Inflammatory macrophage (primary cell): ENCODE results near the gene CUX1.
"Not testable (repeated sequence)": the region's sequence is repeated elsewhere in the genome, so short reads cannot be mapped to it uniquely, and the experiment has no call there.

Experiments used
- DNase-seq, 2 donors: peaks; one replicate each; pipeline ENCODE4 v3.0.0-alpha.2; 2020 to 2022

CUX1 gene

GRCh38 chr7:101988060-101988459, 170.6 kb downstream of the CUX1 start:
- DNase-seq = peak in 1 of 2 donors; percentile 35

GRCh38 chr7:101988513-101988912, 171.1 kb downstream of the CUX1 start:
- DNase-seq = no peak

DNA sequence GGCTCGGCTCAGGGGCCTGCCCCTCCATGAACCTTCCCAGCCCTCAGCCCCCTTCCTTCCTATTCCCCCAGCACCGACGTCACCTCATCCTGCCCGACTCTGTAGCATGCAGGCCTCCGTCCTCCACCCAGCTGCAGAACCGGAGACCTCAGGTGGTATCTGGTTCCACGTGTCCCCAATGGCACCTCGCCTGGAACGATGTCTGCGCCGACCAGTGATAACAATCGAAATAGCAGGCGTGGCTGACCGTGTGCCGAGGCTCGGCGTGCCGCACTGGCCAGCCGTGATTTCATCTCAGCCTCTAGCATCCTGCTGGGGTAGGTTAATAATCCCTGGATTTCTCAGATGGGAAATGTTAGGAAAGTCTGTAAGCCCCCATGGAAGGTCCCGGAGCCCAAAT, 171.7 kb downstream of the CUX1 start:
- DNase-seq = no peak

DNA sequence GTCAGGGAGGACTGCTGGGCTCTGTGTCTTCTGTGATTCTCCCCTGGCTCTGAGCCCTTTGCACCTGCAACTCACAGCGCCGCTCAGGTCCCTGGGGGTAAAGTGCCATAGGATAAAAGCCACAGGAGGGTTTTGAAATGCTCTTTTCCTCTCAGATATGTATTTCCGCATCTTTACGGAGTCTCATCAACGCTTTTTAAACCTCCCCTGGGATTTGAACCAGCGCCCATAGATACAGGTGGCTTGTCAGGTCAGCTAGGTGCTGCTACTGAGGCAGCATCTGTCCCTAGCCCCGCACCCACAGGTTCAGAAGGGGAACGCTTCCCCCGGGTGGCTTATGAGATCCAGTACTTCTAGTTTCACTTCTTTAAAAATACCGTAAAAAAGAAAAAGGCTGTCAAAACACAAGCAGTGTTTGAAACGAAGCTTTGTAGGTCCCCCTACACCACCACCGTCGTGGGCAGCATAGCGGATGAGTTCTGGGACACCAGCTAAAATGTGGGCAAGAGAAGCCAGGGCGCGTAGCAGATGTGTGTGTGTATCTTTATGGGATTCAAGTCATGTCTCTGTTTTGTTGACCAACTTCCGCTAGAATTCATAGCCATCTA, 173.5 kb downstream of the CUX1 start:
- peak; percentile 50 to 56 for DNase-seq

DNA sequence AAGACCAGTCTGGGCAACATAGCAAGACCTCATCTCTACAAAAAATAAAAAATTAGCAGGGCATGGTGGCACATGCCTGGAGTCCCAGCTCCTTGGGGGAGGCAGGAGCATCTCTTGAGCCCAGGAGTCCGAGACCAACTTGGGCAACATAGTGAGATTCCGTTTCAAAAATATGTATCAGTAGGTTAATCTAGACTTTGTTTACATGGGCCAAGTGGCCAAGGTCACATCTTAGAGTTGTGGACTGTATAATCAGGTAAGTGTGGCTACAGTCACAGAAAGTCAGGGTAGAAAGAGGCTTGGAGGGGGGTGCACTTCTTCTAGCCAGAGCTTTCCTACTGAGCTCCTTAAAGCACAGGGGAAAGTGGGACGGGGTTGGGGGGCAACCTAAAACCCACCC, 174.4 kb downstream of the CUX1 start:
- no peak for DNase-seq

- DNase-seq = no peak
These were observed 175.9 kb downstream of the CUX1 start for GRCh38 chr7:101993311-101993710.

DNA sequence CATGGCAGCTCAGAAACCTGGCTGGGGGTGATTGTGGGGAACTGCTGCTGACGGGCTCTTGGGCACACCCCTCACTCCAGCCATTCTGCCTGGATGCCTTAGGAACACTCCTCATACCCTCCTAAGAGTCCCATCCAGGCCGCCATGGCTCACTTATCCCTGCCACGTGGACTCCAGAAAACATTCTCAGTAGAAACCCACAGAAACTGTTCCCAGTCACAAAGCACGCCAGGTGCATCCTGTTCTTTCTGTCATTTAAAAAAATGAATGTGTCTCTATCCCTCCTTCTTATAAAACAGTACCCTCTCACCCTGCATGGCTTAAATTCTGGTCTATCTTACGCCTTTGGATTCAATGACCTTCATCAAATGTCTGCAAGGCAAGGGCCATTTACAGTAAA, 177.7 kb downstream of the CUX1 start:
- no peak for DNase-seq

GRCh38 chr7:101996131-101996691, 178.8 kb downstream of the CUX1 start:
- DNase-seq = no peak

GRCh38 chr7:101996876-101997275, 179.4 kb downstream of the CUX1 start:
- no peak for DNase-seq

DNA sequence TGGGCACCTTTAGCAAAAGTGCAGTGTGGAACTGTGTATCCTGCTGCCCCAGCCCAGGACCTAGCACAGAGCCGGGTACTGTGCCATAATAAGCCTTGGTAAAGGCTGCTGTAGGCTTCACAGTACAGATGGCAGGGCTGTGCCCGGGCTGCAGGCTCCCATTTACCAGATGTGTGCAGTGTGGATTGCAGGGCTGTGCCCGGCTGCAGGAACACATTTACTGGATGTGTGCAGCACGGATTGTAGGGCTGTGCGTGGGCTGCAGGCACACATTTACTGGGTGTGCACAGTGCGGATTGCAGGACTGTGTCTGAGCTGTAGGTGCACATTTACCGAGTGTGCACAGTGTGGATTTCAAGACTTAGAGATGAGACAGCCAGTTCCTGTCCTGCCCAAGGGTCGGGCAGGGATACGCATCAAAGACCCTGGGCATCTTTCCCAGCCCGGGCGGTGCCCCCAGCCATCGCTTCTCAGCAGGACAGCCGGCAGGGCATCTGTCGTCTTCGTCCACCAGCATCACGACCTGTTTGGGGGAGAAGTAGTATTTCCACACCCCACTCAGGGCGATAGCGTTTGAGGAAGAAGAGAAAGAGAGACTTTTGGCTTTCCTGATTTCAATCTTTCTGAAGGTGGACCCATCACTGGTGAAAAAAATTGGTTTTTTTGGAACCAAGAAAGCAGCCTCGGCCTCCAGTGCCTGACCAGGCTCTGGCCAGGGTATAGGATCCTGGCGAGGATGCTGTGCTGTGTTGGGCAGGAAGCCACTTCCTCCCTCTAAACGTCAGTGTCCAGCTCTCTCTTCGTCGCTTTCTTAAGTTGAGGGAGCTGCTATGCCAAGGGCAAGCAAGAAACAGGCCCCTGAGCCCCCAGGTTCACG, 180.8 kb downstream of the CUX1 start:
- no peak for DNase-seq

DNA sequence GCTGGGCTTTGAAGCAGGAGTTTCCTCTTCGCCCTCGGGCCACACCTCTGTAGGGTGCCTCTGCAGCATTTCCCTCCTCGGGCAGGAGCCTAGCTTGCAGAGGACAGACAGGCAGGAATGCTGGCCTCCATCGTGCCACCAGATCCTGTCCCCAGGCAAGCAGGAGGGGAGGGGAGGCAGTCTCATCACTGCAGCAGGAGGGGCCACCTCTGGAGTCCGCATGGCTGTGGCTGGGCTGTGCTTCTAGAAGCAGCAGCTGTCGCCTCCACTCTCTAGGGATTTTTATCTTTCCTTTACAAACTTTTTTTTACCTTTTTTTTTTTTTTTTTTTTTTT, 181.4 kb downstream of the CUX1 start:
- no peak for DNase-seq

GRCh38 chr7:101999393-101999792, 182.0 kb downstream of the CUX1 start:
- DNase-seq = no peak

- DNase-seq = no peak
These were observed 182.7 kb downstream of the CUX1 start for GRCh38 chr7:102000123-102000522.

GRCh38 chr7:102004229-102004628, 186.8 kb downstream of the CUX1 start:
- no peak for DNase-seq

DNA sequence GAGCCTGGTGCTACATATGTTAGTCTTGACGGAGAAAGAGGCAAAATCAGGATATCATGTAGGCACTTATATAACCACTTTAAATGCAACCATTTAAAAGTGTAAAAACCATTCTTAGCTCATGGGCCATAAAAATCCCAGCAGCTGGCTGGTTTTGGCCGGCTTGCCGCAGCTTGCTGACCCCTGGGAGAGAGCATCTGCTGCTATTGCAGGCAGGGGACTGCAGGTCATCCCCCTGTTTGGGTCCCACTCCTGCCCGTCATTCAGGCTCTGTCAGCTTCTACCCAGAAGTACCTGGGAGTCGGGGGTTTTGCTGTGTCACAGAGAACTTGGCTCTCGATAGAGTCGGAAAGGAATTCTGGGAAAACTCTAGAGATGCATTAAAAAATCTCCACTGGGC, 187.4 kb downstream of the CUX1 start:
- no peak for DNase-seq

- no peak for DNase-seq
These were observed 188.6 kb downstream of the CUX1 start for GRCh38 chr7:102005933-102006480.

DNA sequence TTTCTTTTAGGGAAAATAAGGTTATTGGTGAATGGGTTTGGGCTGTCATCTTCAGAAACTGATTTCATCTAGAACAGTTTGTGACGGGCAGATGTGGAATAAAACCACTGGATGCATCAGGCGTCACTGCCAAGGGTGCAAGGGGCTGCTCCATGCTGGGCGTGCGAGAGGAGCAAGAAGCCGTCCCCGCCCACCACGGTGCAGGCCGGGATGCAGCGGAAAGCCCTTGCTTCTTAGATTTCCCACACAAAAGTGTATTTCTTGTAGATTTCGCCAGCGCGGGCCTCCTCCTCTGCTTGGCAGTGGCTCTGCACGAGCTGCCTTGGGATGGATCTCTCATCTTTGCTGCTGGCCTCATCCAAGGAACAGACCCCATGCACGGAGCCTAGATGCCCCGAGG, 189.3 kb downstream of the CUX1 start:
- no peak for DNase-seq

GRCh38 chr7:102008535-102009262, 191.3 kb downstream of the CUX1 start:
- no peak for DNase-seq

GRCh38 chr7:102009628-102010027, 192.2 kb downstream of the CUX1 start:
- no peak for DNase-seq

DNA sequence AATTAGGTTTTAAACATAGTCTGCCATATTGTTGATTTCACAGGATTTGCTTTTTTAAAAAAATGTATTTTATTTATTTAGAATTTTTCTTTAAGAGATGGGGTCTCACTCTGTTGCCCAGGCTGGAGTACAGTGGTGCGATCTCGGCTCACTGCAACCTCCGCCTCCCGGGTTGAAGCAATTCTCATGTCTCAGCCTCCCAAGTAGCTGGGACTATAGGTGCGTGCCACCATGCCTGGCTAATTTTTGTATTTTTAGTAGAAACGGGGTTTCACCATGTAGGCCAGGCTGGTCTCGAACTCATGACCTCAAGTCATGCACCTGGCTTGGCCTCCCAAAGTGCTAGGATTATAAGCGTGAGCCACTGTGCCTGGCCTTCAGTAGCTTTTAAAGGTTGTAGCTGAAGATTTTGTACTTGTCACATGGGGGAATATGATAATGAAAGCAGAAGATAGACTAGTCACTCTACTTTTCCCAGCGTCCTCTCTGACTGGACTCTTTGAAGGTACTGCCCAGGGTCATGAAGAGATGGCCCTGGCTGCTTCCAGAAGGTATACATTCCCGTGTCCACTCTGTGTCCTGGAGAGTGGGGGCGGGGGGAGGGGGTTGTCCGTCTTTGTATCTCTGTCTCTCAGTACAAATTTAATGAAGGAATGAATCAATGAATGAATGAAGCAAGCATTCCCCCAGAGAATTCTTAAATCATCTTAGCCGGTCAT, 194.8 kb downstream of the CUX1 start:
- not testable (repeated sequence) for DNase-seq

DNA sequence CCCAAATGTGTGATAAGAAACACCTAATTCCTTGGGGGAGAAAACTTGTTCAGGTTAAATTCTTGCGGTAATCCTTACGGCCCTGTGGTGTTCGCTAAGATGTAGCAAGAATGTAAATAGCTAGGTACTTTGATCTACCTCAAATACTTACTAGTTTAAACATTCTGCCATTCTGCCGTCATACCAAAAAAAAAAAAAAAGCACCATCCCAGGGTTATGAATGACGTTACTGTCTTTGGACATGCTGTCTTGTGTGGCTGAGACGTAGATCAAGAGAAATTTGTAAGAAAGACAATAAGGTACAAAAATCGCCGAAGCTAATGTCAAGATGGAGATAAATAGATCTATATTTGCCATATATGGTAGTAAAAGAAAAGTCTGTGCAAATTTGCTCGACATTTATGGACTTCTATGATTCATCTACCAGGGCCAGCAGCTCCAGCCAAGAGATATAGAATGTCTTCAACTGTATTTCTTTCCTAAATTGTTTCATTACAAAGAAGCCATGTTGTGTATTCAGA, 195.6 kb downstream of the CUX1 start:
- DNase-seq = no peak

DNA sequence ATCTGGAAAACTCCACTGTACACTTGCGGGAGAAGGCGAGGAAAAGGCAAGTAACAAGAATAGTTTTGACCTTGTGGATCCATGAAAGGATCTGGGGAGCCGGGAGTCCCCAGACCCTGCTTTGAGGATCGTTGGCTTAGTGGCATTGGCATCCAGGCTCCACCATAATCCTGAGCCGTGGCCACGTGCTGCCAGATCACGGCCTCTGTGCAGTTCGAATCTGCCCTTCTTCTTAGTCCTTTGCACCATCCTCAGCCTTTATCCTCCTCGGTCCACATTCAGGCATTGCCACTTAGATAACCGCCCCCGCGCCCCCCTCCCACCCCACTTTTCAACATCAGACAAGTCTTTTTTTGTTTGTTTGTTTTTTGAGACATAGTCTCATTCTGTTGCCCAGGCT, 201.4 kb downstream of the CUX1 start:
- no peak for DNase-seq
